OCI-LY3 (cell line): ENCODE data around the gene DCPS.

ENCODE experiments used
- CTCF ChIP-seq: fragments of 200-600, 300-600 bp; sonication (generic); IDR thresholded peaks from 2 replicates; pipeline ENCODE4 v1.5.1; 2014; ENCODE audit warnings: antibody characterized with exemption, low read length, low read depth
- EZH2phosphoT487 ChIP-seq: fragments of 200-600 bp; shearing (Covaris generic); IDR thresholded peaks from 2 replicates; pipeline ENCODE4 v1.6.1; 2018; ENCODE audit warnings: antibody characterized with exemption, mixed run types, low read depth

GRCh38 chr11:126332221-126332711, 28.4 kb downstream of the DCPS start:
- TF ChIP-seq CTCF = no peak
- no peak for TF ChIP-seq EZH2phosphoT487
